Raji (cell line): Measurements from ENCODE around the gene GXYLT1.

ENCODE experiments used
- POLR2A ChIP-seq: IDR thresholded peaks from 2 replicates; pipeline ENCODE4 v1.6.1; 2011; ENCODE audit warnings: low read depth, low read length, control low read depth; ENCODE audit not compliant: insufficient read depth

GXYLT1 gene

DNA sequence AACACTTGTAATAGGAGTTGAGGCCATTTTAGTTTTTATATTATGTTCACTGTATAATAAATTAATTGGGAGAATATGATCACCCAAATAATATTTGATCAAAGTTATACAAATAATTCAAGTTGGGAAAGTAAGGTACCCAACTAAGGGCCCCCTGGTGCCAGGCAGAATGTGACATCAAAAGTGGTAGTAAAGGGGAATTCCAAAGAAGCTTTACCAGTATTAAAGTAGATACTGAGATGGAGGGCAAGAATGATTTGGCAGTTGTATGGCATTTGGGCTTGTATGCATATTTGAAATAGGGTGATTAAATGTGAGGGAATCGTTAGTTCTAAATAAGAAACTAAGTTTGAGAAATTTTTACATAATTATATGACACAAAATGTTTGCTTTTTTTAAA lies 17.7 kb downstream of the GXYLT1 start:
- no peak for TF ChIP-seq POLR2A

DNA sequence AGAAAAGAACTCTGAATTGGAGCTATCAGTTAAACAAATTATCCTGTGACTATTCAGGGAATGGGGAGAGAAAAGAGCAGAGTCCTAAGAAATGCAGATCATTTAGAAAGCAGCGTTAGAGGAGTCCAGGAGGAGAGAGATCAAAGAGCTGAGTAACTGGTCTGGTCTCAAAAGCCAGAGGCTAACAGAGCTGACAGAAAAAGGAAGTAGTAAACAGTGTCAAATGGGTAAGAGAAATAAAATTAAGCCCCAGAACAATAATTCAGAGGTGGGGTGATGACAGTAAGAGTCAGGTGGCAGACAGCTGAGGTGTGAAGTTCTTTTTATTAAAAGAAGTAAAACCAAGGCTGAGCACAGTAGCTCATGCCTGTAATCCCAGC lies 19.3 kb downstream of the GXYLT1 start:
- no peak for TF ChIP-seq POLR2A

DNA sequence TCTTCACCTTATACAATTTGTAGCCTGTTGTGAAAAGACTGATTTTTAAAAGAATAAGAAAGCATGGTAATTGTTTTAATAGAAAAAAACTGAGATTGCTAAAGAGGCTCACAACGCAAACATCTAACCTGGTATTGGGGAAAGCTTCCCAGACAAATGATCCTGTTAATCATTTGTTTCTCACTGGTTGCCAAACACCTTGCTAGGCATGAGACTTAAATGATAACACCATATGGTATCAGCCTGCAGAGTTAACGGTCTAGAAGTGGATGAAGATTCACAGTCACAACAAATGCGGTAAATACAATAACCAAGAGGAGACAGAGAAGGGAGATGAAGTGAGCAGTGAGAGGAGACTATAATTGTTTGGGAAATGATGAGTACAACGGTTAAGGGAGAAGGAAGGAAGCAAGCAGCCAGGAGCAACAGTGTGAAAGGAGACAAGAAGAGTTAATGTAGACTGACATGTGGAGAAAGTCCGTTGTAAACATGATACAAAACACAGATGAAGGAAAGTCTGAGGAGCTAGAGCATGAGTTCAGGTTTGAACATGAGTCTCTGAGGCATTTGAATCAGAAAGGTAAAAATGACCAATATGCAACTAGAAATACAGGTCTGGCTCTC lies 19.8 kb downstream of the GXYLT1 start:
- no peak for TF ChIP-seq POLR2A

DNA sequence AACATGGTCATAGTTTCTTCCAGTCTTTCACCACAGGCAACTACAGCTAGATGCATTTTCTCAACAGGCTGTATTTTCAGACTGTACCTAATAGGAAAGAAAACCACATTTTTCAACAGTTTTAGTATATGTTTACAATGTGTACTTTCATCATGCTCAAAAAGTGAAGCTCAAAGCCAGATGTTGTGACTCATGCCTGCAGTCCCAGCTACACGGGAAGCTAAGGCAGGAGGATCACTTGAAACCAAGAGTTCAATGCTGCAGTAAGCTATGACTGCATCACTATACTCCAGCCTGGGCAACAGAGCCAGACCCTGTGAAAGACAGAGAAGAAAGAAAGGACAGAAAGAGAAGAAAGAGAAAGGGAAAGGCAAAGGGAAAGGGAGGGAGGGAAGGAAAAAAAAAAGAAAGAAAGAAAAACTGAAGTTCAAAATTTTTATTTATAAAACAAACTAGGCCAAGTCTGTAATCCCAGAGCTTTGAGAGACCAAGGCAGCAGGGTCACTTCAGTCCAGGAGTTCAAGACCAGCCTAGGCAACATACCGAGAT lies 25.5 kb downstream of the GXYLT1 start:
- no peak for TF ChIP-seq POLR2A

DNA sequence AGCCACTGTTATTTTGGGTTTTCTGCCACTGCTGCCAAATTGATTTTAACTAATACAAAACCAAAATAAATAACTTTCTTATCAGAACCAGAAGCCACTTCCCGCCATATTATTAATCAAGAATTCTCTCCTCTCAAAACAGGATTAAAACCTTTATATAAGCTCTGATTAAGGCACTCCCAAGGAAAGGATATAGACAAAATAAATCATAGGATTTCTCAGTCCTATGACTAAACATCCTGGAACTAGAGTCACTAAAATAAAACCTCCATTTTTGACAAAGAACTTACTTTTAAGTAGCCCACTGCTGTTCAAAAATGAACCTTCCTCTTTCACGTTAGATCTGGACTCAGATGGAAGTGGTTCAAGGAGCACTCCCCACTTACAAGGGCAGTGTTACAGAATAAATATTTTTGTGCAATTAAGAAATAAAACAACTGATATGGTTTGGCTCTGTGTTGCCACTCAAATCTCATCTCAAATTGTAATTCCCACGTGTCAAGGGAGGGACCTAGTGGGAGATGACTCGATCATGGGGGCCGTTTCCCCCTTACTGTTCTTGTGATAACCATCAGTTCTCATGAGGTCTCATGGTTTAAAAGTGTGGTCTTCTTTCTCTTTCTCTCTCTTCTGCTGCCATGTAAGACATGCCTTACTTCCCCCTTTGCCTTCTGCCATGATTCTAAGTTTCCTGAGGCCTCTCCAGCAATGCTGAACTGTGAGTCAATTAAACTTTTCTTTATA lies 26.4 kb downstream of the GXYLT1 start:
- TF ChIP-seq POLR2A: no peak

DNA sequence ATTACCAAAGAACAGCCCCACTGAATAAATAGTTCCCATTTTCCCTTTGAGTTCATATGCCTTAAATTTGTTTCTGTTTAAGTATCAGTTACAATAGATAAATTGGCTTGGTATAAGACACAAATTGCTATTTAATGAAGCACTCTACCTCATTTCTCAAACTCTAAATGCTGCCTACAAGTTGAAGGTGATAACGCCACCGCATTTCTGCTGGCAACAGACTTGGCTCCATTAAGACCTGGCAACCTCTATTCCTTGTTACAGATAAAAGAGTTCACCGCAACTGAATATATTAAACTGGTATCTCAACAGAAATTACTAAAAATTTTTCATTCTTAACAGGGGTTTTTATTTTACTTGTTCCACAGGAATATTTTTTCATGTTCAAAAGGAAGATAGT lies 35.6 kb downstream of the GXYLT1 start:
- TF ChIP-seq POLR2A: no peak

DNA sequence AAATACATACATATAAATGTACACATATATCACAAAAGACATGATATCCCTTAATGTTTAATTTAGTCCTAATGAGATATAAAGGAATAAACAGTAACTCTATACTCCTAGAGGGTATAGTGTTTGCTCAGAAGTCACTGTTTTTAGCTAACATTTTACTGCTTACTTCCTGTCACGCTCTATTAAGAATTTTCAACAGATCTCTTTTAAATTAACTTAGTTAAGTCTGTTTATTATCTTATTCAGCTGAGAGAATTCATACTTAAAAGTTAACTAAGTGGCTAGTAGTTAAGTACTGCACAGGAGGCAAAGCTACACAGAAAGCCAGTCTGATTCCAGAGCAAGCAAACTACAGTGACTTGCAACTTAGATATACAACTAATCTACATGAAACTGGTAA lies 39.9 kb downstream of the GXYLT1 start:
- no peak for TF ChIP-seq POLR2A

DNA sequence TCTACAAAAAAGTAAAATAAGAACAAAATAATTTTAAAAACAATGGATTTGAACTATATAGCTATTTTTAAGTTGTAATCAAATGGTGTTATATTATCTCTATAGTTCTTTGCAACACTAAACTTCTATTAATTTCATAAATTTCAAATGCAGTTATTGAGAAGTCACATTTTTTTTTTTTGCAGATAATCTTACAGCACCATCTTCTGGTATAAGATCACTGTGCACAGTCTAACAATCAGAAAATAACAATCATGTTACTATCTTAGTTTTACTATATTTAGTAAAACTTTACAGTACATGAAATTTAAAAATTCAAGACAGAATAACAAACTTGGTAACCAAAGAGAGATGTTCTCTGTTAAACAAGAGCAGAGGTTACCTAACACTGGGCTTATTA lies 40.6 kb downstream of the GXYLT1 start:
- no peak for TF ChIP-seq POLR2A

DNA sequence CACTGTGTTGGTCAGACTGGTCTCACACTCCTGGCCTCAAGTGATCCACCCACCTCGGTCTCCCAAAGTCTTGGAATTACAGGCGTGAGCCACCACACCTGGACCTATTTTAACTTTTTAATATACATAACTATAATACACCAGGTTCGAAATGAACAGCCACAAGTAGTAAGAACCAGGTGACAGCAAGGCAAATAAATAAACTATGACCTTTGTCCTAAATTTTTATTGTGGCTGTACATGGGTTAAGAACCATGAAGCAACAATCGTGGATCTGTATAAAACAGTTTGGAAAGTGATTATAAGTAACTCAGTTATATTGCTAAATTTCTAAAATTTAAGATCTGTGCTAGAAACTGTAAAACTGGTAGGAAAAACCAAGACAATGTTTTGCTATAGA lies 41.5 kb downstream of the GXYLT1 start:
- TF ChIP-seq POLR2A: no peak

DNA sequence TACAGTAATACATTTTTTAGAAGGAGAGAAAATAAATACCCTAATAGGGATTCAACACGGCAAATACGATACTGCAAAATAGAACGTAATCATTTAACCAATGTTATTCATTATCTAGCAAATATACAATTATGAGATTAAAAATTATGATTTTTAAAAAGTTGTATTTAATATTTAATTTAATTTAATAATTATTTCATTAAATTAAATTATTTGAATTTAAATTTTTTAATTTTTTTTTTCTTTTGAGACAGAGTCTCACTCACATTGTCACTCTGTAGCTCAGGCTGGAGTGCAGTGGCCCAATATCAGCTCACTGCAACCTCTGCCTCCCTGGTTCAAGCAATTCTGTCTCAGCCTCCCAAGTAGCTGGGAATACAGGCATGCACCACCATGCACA lies 42.0 kb downstream of the GXYLT1 start:
- TF ChIP-seq POLR2A: no peak

DNA sequence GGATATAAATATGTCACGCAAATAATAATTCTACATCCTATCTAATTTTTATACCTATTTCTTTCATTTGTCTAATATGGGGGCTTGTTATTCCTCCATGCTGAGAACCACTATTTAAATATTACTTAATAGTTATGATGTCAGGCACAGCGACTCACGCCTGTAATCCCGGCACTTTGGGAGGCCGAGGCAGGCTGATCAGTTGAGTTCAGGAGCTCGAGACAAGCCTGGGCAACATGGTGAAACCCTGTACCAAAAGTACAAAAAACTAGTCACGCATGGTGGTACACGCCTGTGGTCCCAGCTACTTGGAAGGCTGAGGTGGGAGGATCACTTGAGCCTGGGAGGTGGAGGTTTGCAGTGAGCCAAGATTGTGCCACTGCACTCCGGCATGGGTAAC lies 45.2 kb downstream of the GXYLT1 start:
- no peak for TF ChIP-seq POLR2A

DNA sequence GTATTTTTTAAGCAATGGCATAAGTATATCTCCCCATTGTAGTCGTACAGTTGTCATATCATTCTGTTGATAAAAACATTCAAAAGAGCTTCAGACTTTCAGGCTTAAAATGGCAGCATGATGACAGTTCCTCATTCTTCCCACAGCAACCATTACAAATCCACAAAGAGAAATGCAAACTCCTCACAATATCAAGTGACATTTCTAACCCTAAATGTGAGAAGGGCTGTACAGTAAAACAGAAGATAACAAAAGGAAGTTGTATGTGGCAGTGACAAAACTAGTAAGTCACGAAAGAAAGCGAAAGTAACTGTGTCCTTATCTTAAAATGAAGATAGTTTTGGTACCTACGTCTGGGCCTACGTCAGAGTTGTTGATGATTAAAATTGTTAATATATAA lies 46.7 kb downstream of the GXYLT1 start:
- TF ChIP-seq POLR2A: no peak

DNA sequence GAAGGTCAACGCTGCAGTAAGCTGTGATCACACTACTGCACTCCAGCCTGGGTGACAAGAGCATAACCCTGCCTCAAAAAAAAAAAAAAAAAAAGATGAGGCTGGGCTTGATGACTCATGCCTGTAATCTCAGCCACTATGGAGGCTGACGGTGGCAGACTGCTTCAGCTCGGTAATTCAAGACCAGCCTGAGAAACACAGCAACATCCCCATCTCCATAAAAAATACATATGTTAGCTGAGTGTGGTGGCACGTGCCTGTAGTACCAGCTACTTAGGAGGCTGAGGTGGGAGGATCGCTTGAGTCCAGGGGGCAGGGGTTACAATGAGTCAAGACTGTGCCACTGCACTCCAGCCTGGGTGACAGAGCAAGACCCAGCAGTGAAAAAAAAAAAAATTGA lies 50.4 kb downstream of the GXYLT1 start:
- TF ChIP-seq POLR2A: no peak

DNA sequence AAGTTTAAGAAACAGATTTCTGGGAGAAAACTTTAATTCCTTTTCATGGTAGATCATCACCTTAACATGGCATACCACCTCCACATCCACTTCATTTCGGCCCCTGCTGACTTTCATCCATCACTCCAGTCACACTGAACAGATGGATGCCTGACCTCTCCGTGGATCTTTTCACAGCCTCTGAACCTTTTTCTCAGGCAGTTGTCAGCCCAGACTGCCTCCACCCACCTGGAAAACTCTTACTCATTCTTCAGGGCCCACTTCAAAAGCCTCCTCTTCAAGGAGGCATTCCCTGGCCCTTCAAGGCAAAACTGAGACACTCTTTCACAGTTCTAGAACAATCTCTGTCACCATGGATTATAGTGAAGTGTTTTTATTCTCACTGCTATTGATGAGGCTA lies 52.9 kb downstream of the GXYLT1 start:
- TF ChIP-seq POLR2A: no peak

DNA sequence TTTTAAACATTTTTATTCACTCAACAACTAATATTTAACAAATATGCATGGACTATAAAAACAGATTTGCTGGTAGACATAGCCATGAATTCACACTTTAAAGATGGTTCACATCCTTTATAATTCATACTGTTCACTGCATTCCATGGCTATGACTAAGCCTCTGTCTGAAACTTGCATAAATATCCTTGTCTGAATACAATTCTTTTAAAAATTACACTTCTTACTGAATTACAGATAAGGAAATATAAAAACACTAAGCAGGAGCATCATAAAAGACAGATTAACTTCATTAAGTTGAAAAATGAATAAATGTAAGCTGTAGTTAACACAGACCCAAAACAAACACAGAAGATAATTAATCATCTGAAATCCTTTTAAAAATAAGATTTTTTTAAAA lies 53.8 kb downstream of the GXYLT1 start:
- no peak for TF ChIP-seq POLR2A

DNA sequence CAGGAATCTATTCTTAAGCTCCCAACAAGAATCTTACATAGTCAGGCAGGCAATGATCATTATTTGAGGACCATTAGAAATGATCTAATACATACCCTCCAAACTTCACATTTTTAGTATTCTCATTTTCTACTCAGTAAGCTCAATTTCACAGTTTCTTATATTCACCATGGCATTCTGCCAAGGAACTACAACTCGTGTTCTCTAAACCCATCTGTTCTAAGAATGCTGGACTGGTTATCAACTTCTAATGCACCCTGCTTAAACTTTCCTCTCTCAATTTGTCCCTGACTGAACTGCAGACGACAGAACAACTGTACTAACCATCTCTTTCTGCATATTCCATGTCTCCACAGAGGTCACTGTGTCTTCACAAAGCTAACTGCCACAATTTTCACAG lies 58.6 kb downstream of the GXYLT1 start:
- TF ChIP-seq POLR2A: no peak

DNA sequence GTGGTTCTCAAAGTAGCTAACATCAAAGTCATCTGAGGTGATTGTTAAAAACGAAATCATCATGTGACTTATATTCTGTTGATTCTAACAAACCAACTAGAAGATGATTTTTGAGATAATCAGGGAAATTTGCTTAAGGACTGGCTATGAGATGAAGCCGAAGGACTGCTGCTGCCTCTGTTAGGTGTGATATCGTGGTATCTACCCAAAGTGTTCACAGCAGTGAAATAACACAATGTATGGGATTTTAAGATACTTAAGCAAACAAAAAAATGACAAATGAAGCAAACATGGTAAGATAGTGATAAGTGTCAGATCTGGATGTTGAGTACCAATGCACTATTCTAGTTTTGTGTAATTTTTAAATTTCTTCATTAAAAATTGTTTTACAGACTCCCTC lies 59.1 kb downstream of the GXYLT1 start:
- TF ChIP-seq POLR2A: no peak
